Islet precursor cell (in vitro differentiated cells): ENCODE measurements around the gene RTL10.

ENCODE experiments used
- DNase-seq: peaks from one replicate; pipeline ENCODE4 v3.0.0-alpha.2; 2018

The RTL10 gene

GRCh38 chr22:19854778-19855503 is at the start of gene RTL10, which contains the start of gene GNB1L:
Gene RTL10, minus strand, starts transcription at chr22:19854874. Its CDS starts 2,613 bp downstream, at chr22:19852261.
Gene GNB1L, minus strand, starts transcription at chr22:19854874. Its CDS starts 33,519 bp downstream, at chr22:19821355.
- peak; percentile 98 for DNase-seq

- no peak for DNase-seq
These were observed 49.6 kb upstream of the RTL10 start for GRCh38 chr22:19904174-19904856.

GRCh38 chr22:19903513-19903912 is 48.8 kb upstream of the RTL10 start:
- no peak for DNase-seq

GRCh38 chr22:19903031-19903430 is 48.4 kb upstream of the RTL10 start:
- DNase-seq, result peak; percentile 77

GRCh38 chr22:19902245-19902715 is 47.6 kb upstream of the RTL10 start:
- DNase-seq, result no peak

GRCh38 chr22:19901577-19902244 is 47.0 kb upstream of the RTL10 start:
- no peak for DNase-seq

GRCh38 chr22:19900707-19901436 is 46.2 kb upstream of the RTL10 start:
- DNase-seq, result no peak

- DNase-seq, result no peak
These were observed 44.3 kb upstream of the RTL10 start for GRCh38 chr22:19898831-19899567.

- no peak for DNase-seq
These were observed 43.5 kb upstream of the RTL10 start for GRCh38 chr22:19898145-19898544.

GRCh38 chr22:19897726-19898125 is 43.1 kb upstream of the RTL10 start:
- DNase-seq, result no peak

- DNase-seq, result peak; percentile 69
These were observed 42.1 kb upstream of the RTL10 start for GRCh38 chr22:19896665-19897355.

GRCh38 chr22:19895160-19895849 is 40.6 kb upstream of the RTL10 start:
- no peak for DNase-seq

- no peak for DNase-seq
These were observed 38.7 kb upstream of the RTL10 start for GRCh38 chr22:19893363-19893762.

- peak; percentile 67 for DNase-seq
These were observed 38.3 kb upstream of the RTL10 start for GRCh38 chr22:19892925-19893324.

GRCh38 chr22:19892257-19892879 is 37.7 kb upstream of the RTL10 start:
- no peak for DNase-seq

- peak; percentile 96 for DNase-seq
These were observed 36.9 kb upstream of the RTL10 start for GRCh38 chr22:19891317-19892256.

GRCh38 chr22:19890502-19891316 is 36.0 kb upstream of the RTL10 start:
- DNase-seq, result no peak

GRCh38 chr22:19889951-19890350 is 35.3 kb upstream of the RTL10 start:
- DNase-seq, result no peak
